Erythroblast (primary cell): ENCODE measurements around the gene LINGO1.

Source experiments
- GATA1 ChIP-seq: IDR thresholded peaks from 2 replicates; pipeline ENCODE4 v1.6.1; 2011; ENCODE audit warnings: low read depth, mild to moderate bottlenecking, control low read depth, low read length, moderate library complexity
- POLR2A ChIP-seq: IDR thresholded peaks from 2 replicates; pipeline ENCODE4 v1.6.1; 2011; ENCODE audit warnings: mild to moderate bottlenecking, low read length

- TF ChIP-seq POLR2A (no peak), GATA1 (no peak)
Observed at GRCh38 chr15:77591968-77592613, 40.6 kb downstream of the LINGO1 start.
